NCI-H82 treated with DMSO at 0.1 percent for 48 hours (cell line): Measurements from ENCODE around the gene B3GALT6.
"Not testable (repeated sequence)": the region's sequence is repeated elsewhere in the genome, so short reads cannot be mapped to it uniquely, and the experiment has no call there.

Experiments used
- DNase-seq: peaks from one replicate; lab custom pipeline; 2025; ENCODE audit not compliant: unreplicated experiment; lab: John Stamatoyannopoulos, UW

The B3GALT6 gene

DNA sequence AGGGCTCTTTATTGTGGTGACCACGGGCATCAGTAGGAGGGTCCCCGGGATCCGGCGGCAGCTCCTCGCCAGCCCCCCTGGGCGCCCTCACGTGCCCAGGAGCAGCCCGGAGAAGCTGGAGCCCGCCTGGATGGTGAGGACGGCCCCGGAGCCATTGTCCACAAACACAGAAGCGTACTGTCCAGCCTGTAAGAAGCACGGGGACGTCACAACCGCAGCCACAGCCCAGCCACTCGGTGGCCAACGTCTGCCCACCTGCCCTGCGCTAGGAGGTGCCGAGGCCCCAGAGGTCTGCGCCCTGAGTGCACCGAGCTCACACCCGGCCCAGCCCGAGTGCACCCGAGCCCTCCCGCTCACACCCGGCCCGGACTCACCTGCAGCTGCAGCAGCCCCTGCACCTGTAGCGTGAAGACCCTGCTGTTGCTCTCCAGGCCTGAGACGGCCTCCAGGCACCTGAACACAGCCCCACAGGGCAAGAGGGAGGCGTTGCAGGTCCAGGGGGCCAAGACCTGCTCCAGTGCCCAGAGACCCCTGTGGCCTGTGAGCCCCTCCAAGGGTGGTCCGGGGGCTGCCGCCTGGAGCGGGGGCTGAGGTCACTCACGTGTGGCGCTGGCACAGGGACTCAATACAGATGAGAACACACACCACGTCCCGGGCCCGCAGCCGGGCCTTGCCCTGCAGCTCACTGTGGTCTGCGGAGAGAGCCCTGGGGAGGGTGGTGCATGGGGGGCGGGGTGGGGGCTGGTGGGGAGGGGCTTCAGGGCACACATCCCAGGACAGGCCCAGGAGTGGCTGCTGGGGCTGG, 10.6 kb downstream of the B3GALT6 start:
- no peak for DNase-seq

DNA sequence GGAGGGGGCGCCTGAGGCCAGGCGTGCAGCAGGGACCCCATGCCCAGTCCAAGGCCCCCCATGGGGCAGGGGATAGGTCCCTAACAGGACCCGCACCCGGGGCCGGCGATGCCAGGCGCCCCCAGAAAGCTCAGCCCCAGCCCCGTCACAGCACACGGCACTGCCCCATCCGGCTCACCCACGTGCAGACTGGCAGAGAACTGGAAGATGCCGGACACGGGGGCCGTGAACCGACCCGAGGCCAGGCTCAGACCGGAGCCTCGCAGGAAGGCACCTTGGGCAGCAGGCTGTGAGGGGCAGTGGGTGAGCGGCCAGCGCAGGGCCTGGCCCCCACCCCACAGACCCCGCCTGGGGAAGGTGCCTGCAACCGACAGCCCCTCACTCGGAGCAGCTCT, 11.2 kb downstream of the B3GALT6 start:
- no peak for DNase-seq

DNA sequence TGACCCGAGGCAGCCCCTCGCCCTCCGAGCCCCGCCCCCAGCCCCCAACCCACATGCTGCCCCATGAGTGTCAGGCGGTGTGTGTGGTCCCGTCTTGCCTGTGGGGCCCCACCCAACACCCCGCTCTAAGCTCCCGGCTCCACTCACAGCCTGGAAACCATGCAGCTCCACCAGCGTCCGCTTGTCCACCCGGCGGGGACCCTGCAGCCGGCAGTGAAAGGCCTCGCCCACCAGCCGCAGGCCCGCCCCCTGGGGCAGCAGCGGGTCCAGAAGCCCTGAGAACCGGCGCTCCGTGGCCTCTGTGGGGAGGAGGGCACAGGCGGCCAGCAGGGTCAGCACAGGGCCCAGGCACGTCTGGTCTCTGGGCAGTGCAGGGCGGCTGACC, 11.8 kb downstream of the B3GALT6 start:
- DNase-seq, result no peak

DNA sequence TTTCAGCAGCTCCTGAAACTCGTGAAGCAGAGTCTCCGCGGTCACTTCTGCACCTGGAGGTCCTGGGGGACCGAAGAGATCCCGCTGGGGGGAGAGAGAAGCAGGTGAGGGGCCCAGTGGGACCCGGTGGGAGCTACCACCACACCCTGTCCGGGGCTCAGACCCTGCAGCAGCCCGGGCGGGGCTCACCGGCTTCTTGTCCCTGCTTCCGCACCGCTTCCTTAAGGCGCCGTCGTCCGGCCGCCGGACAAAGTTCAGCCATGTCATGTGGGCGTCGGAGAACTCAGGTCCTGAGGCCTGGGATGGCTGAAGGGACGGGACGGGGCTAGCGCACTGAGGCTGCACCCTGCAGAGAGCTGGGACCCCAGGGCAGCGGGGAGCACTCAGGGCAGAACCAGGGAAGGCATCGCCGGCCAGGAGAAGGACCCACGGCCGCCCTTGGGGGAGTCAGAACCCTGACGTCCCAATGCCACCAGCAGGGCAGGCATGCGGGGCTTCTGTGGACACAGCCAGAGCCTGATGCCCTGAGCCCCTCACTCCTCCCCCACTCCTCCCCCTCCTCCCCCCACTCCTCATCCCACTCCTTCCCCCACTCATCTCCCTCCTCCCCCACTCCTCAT, 12.3 kb downstream of the B3GALT6 start:
- DNase-seq, result no peak

DNA sequence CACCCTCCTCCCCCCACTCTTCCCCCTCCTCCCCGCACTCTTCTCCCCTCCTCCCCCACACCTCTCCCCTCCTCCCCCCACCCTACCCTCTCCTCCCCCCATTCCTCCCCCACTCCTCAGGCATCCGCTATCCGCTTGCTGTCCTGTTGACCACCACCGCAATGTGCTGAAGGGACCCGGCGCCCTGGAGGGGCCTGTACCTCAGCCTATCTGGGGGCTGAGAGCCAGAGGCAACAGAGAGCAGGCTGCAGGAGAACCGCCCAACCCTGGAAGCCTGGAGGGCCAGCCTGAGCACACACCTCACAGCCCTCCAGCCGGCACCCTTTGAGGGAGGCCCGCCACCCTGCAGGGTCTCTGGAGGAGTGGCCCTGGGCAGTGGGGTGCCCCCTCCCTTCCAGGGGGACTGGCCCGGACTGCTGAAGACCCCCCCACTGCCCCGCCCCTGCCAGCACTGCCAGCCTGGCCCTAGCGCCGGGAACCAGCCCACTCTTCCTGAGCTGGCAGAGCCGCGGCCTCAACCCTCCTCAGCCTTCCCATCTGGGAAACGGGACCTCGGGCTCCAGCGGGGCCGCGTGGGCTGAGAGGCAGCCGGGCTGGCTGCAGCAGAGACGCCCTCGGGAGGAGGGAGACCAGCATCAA, 13.3 kb downstream of the B3GALT6 start:
- no peak for DNase-seq

DNA sequence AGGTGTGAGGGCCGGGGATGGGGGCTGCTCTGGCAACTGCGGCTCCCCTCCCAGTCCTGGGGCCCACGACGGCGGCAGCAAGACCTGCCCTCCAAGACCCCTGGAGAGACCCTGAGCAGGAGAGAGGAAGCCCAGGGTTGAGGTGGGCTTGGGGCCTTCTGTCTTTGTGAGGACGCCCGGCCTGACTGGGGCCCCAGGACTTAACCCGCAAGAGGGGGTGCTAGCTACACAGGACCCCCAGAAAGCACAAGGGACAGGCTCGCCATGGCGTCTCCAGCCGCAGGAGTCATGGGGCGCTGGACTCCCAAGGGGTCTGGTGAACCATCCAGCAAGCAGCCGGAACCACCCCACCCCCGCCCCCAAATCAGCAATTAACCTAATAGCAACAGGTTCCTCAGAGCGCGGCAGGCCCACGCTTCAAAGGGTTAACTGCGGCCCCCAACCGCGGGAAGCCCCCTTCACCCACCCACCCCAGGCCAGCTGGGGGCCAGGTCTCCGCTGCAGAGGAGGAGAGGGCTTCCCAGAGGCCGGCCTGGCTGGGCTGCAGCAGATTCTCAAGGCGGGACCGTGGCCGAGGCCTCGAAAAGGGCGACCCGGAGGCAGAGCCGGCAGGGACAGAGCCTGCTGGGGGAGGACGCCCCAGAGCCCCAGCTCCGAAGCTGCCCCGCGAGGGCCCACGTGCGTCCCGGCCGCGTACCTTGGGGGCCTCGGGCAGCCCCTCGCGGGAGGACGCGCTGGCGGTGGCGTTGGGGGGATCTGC, 14.0 kb downstream of the B3GALT6 start:
- DNase-seq, result no peak

DNA sequence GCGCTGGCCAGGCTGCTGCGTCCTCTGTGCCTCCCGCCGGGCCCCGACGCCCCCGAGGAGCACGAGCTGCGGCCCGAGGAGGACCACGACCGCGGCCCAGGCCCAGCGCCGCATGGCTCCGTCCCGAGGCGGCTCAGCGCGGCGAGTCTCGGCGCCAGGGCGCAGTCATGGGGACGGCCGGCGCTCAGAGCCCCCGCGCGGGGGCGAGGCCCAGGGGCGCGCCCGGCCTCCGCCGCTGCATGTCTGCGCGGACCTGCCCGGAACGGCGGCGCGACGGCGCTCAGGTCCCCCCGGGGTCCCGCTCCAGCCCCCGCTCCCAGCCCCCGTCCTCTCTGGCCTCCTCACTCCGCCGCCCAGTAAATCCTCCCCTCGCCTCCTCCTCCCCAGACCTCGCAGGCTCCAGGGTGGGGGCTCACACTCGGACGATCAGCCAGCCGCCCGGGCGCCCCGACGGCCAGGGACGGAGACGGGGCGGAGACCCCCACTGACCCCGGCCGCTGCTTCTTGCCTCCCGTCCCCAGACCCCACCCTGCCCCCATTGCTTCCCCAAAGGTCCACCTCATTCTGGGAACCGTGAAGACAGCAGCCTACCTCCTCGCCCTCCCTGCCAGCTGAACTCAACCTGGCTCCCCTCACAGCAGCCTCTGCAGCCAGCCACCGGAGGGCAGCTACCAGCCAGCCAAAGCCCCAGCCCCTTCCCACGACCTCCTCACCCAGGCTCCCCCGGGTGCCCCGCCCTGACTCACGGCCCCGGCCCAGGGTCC, 14.7 kb downstream of the B3GALT6 start, which contains the start of gene C1QTNF12:
TSS of gene C1QTNF12 (minus strand) at position 146 of the 764 bp plus-strand sequence. CDS start at position 114, 32 bp downstream.
- no peak for DNase-seq

DNA sequence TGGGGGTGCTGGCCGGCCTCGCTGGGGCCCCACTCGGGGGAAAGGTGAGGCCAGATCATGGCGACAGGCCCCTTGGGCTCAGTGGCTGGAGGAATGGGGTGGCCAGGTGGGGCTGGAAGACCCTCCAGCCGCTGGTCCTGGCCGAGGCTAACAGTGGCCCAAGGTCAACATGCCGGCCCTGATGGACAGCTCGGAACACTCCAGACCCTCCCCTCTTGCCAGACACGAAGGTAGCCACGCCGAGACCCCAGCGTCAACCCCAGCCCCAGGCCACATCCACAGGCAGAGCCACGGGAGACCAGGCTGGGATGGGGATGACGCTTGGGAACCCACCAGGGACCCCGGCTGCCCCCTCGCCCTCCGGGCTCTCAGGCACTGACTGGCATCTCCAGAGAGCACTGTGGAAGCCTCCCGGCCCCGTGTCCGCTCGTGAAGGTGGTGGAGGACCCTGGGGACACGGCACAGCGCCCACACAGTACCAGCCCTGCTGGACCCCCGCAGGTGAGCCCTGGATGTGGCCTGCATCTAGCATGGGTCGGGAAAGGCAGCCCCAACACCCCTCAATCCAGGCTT, 15.4 kb downstream of the B3GALT6 start:
- DNase-seq, result no peak

DNA sequence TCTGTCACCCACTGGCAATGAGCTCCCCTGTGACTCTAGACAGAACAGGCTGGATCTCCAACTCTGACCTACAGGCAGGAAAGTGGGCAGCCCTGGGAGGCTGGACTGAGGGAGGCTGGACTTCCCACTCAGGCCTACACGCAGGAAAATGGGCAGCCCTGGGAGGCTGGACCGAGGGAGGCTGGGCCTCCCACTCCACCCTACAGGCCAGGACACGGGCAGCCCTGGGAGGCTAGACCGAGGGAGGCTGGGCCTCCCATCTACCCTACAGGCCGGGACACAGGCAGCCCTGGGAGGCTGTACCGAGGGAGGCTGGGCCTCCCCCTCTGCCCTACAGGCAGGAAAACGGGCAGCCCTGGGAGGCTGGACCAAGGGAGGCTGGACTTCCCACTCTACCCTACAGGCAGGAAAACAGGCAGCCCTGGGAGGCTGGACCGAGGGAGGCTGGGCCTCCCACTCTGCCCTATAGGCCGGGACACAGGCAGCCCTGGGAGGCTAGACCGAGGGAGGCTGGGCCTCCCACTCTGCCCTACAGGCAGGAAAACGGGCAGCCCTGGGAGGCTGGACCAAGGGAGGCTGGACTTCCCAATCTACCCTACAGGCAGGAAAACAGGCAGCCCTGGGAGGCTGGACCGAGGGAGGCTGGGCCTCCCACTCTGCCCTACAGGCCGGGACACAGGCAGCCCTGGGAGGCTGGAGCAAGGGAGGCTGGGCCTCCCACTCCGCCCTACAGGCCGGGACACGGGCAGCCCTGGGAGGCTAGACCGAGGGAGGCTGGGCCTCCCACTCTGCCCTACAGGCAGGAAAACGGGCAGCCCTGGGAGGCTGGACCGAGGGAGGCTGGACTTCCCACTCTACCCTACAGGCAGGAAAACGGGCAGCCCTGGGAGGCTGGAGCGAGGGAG, 16.2 kb downstream of the B3GALT6 start:
- DNase-seq, result not testable (repeated sequence)

DNA sequence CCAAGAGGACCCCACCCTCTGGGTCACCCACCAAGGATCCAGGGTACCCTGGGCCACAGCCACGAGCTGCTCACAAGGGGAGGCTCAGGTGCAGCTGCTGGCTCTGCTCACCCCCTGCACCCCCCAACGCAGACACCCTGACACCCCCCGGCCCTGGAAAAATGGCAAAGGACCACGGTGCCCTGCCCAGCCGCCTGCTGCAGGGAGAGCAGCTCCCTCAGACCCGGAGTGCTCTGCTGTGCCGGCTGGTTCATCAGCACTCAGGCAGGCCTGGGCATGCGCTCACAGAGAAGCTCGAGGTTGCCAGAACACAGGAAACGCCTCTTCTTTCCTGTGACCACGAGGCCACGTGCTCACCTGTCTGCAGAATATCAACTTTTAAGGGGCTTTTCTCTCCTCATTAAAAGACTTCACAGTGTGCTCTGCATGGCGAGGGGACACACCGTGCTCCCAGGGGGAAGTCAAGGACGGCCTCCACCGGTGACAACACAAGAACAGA, 18.8 kb downstream of the B3GALT6 start:
- no peak for DNase-seq

DNA sequence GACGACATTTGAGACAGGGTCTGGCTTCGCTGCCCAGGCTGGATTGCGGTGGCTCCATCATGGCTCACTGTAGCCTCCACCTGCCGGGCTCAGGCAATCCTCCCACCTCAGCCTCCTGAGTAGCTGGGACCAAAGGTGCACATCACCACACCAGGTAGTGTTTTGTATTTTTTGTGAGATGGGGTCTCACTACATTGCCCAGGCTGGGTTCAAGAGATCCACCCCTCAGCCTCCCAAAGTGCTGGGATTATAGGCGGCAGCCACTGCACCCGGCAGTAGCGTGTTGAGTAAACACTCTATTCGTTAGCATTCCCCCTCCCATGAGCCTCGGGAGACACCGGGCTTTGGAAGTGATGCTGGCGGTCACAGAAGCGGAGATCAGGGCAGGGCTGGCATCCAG, 21.3 kb downstream of the B3GALT6 start:
- no peak for DNase-seq

DNA sequence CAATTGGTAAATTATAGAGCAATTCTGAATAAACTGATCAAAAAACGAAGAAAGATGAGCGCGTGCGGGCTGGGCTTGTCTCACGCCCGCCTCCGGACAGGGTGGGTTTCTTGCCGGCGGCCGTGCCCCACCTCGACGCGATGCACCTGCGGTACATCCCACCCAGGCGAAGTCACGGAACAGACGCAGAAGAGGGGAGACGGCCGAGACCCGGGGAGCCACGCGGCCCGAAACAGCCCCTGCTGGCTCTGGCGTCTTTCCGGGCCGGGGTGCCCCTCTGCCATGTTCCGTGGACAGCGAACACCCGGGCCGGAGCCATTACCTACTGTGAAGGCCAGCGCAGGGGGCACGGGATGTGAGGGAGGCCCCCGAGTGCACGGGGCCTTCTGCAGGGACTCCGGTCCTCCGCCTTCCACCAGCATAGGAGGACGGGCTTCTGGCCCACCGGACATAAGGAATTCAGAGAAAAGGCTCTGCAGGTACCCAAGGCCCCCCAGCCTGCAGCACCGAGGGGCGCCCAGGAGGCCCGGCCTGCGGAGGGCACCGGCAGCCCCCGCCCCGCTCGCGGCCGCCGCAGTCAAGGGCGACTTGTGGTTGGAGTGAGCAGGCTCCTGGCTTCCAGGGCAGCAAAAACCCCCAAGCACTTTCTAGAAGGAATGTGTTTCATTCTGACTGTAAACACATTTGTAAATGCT, 22.1 kb downstream of the B3GALT6 start:
- DNase-seq, result no peak

DNA sequence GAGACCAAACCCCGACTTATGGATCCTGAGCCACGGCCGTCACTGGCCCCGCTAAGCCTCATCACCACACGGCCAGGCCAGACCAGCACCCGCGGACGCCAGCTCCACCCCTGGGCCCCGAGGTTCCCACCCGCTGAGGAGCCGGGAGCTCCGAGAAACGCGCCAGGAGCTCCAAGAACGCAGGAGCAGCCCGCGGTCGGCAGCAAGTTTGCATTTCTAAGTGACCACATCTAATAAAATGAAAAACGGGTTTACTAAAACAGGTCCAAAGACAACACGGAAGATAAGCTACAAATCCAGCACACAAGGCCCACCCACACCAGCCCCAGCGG, 22.6 kb downstream of the B3GALT6 start:
- DNase-seq, result no peak

DNA sequence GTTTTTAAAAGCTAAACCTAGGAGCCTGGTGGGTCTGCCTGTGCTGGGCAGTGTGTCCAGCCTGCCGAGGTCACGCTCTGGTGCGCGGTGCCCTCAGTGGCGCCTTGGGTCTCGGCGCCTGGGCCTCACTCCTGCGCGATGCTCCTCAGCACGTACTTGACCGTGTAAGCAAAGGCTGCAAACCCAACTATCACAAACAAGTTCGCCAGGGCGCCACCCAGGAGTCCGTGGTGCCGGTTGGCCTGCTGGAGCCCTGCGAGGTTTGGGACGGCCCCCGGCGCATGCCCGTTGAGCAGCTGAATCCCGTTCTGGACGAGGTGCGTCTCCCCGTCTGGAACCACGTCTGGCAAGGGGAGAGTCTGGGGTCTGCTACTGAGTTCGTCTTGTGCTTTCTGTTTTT, 23.0 kb downstream of the B3GALT6 start:
- DNase-seq, result no peak

DNA sequence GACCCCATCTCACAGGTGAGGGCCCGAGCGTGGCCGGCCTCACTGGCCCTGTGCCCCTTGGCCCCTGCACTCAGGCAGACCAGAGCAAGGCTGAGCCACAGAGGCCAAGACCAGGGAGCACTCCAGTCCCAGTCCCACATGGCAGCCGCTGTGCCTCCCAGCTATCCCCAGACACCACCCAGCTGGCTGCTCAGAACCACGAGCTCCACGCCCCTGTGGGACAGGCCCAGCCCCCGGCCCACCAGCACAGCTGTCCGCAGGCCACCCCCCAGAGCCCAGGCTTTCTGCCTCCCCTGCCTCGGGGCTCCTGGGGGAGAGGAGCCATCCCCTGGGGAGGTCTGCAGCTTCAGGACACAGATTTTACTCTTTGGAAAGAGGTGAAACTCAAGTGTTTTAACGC, 23.6 kb downstream of the B3GALT6 start:
- no peak for DNase-seq

DNA sequence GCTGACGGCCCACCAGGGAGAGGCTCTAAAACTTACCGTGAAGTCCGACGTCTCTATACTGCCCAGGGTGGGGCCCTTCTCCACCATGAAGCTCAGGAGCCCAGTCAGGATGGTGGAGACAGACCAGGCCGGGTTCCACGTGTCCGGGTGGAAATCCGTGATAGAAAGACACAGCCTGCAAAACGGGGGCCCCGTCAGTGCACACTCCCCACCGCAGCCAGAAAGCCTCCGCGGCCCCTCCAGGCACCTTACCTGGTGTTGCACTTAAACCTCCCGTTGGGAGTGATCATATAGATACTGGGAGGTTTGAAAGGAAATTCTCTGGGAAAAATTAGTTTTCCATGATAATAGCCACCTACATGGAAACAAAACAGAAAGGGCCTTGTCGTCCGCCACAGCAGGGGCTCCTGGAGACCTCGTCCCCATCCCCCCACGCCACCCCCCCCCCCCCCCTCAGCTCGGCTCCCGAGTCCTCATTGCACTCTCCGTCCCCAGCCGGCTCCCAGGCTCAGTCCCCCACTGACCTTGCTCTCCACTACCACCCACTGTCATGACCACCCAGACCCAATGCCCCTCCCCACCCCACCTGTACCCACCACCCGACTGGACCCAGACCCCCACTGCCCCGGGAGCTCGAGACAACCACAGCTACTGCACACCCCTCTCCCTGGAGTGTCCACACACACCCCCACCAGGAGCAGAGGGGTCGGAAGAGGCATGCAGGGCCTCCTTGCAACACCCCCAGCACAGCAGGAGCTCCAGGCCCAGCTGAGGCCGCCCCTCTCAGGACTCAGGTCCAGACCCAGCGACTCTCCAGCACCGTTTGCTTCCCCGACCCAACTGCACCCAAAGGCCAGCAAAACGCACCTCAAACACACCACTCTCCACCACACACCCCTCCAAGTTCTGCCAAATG, 25.2 kb downstream of the B3GALT6 start:
- DNase-seq, result no peak

DNA sequence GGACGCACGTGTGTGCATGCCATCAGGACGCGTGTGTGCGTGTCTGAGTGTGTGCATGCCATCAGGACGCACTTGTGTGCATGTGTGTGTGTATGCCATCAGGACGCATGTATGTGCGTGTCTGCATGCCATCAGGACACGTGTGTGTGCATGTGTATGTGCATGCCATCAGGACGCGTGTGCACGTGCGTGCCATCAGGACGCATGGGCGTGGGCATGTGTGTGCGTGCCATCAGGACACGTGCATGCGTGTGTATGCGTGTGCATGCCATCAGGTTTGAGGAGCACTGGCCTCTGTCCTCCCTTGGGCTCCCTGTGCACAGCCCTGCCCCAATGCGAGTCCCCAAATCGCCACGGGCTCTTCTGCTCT, 27.1 kb downstream of the B3GALT6 start:
- no peak for DNase-seq

DNA sequence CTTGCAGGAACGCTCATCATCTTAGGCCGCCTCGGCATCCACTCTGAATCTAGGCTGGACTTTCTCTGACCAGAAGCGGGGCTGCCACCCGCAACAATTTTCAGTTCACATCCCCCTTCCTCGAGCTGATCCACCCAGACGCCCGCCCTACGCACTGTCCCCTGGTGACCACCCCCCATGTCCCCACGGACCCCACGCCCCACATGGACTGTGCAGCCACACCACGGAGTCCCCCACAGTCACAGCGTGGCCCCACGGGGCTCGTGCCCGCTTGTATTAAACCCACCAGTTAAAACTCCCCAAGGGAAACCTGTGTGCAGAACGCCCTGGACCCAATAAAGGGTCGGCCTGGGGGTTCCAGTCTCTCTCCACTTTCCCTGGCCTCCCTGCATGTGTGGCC, 27.5 kb downstream of the B3GALT6 start:
- no peak for DNase-seq
